GM12875 (cell line): ENCODE results near the gene FUZ.

Experiments used
- H3K4me3 ChIP-seq: one replicate; pipeline ENCODE4 v1.5.1; 2011; ENCODE audit warnings: low read depth, low read length, control low read depth
- CTCF ChIP-seq: IDR thresholded peaks from 2 replicates; pipeline ENCODE4 v1.5.1; 2011; ENCODE audit warnings: low read depth, mild to moderate bottlenecking, control low read depth, inconsistent platforms, low read length, moderate library complexity, borderline replicate concordance; ENCODE audit not compliant: insufficient read depth

FUZ gene

DNA sequence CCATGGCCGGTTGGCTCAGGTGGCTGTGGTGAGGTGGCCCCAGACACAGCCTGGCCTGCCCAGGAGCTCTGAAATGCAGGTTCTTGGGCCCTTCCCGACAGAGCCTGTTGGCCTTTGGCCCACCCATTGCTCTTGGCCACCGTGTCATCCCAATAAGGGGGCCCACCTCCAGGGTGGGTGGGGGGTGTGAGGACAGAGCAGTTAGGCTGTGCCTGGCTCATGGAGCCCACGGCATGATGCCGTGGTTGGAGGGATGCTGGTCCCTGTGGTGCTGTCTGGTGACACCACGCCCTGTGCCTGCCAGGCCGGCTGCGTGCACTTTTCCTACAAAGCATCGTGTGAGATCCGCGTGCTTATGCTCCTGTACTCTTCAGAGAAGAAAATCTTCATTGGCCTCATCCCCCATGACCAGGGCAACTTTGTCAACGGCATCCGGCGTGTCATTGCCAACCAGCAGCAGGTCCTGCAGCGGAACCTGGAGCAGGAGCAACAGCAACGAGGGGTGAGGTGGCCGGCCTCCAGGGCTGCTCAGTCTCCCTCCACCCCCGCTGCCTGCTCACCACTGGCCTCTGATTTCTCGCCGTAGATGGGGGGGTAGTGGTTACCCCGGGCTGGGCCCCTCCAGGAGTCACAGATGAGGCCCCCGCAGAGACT lies 46.7 kb upstream of the FUZ start:
- no peak for TF ChIP-seq CTCF
- no peak overlapping the region for H3K4me3 ChIP-seq

DNA sequence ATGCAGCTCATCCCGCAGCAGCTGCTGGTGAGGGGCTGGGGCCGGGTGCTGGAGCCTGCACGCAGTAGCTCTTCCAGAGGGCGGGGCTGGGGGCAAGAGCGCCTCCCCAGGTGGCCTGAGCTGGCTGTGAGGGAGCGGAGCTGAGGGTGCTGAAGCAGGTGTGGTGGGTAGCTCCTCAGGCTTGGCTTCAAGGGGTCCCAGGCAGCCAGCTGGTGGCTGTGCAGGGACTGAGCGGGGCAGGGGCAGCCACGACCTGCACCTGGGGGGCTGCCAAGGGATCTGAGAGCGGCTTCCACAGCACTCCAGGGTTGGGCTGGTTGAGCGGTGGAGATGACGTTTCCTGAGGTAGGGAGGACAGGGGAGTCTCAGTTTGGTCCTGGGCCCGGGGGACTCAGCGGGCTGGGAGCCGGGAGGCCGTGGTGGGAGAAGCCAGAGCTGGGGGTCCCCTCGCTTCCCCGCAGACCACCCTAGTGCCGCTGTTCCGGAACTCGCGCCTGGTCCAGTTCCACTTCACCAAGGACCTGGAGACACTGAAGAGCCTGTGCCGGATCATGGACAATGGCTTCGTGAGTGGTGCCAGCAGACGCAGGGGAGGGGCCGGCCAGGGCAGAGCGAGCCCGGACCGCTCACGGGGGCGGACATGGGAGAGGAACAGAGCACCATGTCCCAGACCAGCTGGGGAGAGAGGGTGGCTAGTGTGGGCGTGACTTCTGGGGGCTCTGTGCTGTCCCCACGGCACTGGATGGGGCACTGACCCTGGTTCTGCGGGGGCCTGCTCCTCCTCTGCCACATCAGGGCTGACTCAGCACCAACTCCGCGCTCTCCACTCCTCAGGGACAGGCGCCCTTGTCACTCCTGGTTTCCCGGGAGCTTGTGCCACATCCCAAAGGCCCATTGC lies 45.2 kb upstream of the FUZ start:
- no peak overlapping the region for H3K4me3 ChIP-seq
- TF ChIP-seq CTCF, result no peak

DNA sequence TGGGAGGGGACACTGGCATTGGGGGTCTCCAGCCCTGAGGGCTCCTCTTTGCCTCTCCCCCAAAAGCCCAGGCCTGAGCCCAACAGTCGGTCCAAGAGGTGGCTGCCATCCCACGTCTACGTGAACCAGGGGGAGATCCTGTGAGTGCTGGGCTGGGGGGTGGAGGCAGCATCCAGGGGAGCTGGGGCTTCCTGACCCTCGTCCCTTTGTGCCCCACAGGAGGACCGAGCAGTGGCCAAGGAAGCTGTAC lies 44.7 kb upstream of the FUZ start:
- H3K4me3 ChIP-seq, result no peak overlapping the region
- no peak for TF ChIP-seq CTCF

- no peak overlapping the region for H3K4me3 ChIP-seq
- TF ChIP-seq CTCF, result no peak
These were observed 44.2 kb upstream of the FUZ start for GRCh38 chr19:49857061-49857837.

DNA sequence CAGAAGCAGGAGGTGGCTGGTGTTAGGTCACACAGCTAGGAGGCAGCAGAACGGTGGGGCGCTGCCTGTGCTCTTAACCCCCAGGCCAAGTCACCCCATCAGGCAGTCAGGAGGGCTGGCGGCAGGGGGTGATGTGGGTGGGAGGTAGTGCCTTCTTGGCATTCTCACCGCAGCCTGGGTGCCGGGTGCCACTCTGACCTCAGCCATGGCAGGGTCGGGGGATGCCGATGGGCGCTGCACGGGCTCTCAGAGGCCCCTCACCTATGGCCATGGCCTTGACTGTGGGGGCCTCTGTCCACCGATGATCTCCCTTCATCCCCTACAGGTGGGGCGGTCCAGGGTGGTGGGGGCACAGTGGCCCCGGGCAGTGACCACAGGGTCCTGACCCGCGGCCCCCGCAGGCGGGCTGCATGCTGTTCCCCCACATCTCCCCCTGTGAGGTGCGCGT lies 43.5 kb upstream of the FUZ start:
- H3K4me3 ChIP-seq, result no peak overlapping the region
- no peak for TF ChIP-seq CTCF

- TF ChIP-seq CTCF, result no peak
- no peak overlapping the region for H3K4me3 ChIP-seq
These were observed 42.8 kb upstream of the FUZ start for GRCh38 chr19:49855676-49856573.
